SK-N-MC (cell line): ENCODE measurements around the gene HAUS1.

Experiments used
- DNase-seq: peaks from one replicate; pipeline ENCODE4 v3.0.0-alpha.2; 2011; ENCODE audit warnings: low read depth, low spot score
- H3K27ac ChIP-seq: fragments of 200-600 bp; sonication (generic); 2 replicates; pipeline ENCODE4 v1.5.1; 2016; ENCODE audit warnings: mixed run types
- H3K36me3 ChIP-seq: fragments of 200-600 bp; sonication (generic); 2 replicates; pipeline ENCODE4 v1.6.1; 2017; ENCODE audit warnings: antibody characterized with exemption, low read length, mixed read lengths; ENCODE audit not compliant: insufficient read depth
- H3K4me3 ChIP-seq: fragments of 200-600 bp; sonication (generic); 2 replicates; pipeline ENCODE4 v1.5.1; 2016
- H3K9ac ChIP-seq: fragments of 200-600 bp; sonication (generic); 2 replicates; pipeline ENCODE4 v1.8.0; 2017; ENCODE audit warnings: mixed run types, mixed read lengths; ENCODE audit not compliant: insufficient read length
- H3K9me3 ChIP-seq: fragments of 200-600 bp; sonication (generic); 2 replicates; pipeline ENCODE4 v1.6.1; 2017; ENCODE audit warnings: low read depth, mild to moderate bottlenecking, antibody characterized with exemption, low read length, moderate library complexity, mixed read lengths
- EZH2 ChIP-seq: fragments of 200-600 bp; sonication (generic); IDR thresholded peaks from one replicate; pipeline ENCODE4 v1.6.1; 2017; ENCODE audit warnings: antibody characterized with exemption
- FOXP2 ChIP-seq: optimal IDR thresholded peaks from 2 replicates; pipeline ENCODE3; 2011; ENCODE audit warnings: mild to moderate bottlenecking, moderate library complexity; ENCODE audit not compliant: insufficient read depth; ENCODE audit errors: extremely low read length, control extremely low read depth
- POLR2AphosphoS5 ChIP-seq: IDR thresholded peaks from 2 replicates; pipeline ENCODE4 v1.6.1; 2012; ENCODE audit warnings: mild to moderate bottlenecking, low read depth, low read length, borderline replicate concordance

Gene HAUS1

GRCh38 chr18:46176001-46176400 is 71.8 kb downstream of the HAUS1 start:
- no peak overlapping the region for H3K9ac ChIP-seq
- TF ChIP-seq FOXP2 = no peak
- TF ChIP-seq POLR2AphosphoS5 = no peak
- TF ChIP-seq EZH2 = no peak
- DNase-seq = no peak
- H3K36me3 ChIP-seq = no peaks in the 10 kb centered on the region
- no peak overlapping the region for H3K27ac ChIP-seq
- peak overlapping the region; percentile 85 for H3K4me3 ChIP-seq
- no peaks in the 10 kb centered on the region for H3K9me3 ChIP-seq
